Ramos (cell line): ENCODE data around the gene ZNF292.

Source experiments
- in situ Hi-C: fragments of 300-500 bp; cut with MboI; formaldehyde crosslinking; loops from one replicate; pipeline ENCODE4 v1.14.3; 2022; ENCODE audit warnings: low sequenced_read_pairs; ENCODE audit not compliant: unreplicated experiment

ZNF292 gene

DNA sequence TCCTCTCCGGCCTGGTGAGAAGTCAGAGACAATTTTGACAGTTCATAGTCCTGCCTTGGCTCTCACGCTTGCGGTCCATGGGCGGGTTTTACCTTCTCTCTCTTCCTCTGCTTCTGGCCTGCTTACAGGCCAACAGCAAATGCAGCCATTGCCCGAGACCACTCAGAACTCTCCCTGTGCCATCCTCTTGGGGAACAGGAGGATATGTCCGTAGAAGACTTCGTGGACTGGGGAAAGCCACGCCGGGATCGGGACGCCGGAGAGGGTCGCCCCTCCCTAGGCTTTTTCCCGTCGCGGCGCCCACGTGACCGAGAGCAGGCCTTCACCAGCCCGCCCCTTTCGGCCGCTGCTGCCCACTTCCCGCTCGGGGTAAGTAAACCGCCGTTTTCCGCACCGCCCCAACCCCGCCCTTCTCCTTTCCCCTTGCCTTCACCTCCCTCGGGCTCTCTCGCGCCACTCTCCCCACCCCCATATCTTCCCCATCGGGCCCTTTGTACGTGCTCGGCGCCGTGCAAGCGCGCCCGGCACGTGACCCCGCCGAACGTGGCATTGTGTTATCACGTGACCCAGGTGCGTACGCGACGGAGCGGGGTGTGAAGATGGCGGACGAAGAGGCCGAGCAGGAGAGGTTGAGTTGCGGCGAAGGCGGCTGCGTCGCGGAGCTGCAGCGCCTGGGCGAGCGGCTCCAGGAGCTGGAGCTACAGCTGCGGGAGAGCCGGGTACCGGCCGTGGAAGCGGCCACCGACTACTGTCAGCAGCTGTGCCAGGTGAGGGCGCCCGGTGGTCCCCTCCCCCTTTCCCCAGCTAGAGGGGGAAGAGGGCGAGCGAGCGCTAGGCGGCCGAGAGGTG is at the start of gene ZNF292:
Gene ZNF292 (plus strand): TSS at position 573 of the 849 bp plus-strand sequence. CDS start 27 bp downstream, at position 600.
- in situ Hi-C loops, result no loop called here

DNA sequence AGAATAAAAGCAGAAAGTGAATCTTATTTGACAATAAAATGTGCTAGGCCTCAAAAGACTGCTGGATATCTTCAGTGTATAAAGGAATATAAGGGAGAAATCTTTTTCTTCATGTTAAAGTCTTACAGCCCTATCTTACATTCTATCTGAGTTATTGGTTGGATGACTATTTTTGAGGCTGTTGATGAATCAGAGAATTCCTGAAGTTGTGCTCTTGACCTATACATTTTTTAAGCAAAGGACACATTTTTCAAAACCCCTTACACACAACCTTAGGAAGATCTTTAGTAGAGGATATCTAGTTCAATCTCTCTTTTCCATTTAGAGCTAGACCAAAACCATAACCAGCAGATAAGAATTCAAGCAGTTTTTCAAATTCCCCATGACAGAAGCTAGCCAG is 49.5 kb upstream of the ZNF292 start:
- in situ Hi-C loops, result no loop called here

DNA sequence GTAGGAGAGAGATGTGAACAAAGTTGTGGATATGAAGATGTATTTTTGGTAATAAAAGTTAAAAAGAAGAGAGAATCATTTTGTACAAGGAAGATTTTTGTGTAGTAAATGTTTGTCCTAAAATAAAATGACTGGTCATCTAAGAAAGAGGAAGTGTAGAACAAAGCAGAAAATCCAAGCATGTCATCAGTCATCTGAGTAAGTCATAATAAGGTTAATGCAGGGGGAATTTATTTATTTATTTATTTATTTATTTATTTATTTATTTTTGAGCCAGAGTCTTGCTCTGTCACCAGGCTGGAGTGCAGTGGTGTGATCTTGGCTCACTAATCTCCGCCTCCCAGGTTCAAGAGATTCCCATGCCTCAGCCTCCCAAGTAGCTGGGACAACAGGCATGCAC is 44.7 kb upstream of the ZNF292 start:
- in situ Hi-C loops, result no loop called here

DNA sequence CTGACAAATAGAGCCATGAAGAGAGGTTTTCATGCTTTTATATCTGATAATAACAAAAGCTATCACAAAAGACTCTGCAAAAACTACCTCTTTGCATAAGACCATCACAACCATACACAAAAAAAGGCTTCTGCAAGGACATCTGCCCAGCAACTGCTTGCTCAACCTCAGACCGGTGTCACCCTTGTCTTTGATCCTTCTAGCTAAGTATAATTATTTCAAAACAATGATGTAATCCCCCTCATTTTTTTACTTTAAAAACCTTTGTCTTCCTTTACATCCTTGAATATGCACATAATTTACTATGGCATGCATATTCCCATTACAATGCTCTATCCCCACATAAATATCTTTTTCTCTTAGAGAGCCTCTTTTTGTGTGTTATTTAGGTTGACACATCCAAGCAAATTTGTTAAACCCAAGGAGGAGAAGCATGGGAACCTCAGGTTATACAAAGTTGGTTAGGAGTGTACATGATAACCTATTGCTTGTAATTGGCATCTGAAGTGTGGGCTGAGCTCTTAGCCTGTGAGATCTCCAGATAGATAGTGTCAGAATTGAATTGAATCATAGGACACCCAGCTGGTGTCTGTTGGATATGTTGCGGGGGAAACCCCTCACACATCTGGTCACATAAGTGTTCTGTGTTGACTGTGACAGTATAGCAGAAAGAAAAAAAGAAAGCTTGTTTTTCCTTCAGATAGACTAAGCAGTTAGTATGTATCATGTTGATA is 39.8 kb upstream of the ZNF292 start:
- in situ Hi-C loops, result no loop called here

DNA sequence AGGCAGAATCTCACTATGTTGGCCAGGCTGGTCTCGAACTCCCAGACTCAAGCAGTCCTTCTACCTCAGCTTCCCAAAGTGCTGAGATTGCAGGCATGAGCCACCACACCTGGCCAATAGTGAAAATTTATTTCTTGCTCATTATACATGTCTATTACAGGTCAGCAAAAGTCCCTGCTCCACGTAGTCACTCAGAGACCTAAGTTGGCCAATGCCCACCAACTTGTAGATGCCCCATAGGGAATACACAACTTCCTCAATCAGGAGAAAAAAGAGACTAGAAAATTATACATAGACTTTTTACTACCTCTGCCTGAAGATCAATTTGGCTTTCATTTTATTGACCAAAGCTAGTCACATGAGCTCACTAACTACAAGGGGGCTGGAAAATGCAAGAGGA is 38.4 kb upstream of the ZNF292 start:
- in situ Hi-C loops, result no loop called here

DNA sequence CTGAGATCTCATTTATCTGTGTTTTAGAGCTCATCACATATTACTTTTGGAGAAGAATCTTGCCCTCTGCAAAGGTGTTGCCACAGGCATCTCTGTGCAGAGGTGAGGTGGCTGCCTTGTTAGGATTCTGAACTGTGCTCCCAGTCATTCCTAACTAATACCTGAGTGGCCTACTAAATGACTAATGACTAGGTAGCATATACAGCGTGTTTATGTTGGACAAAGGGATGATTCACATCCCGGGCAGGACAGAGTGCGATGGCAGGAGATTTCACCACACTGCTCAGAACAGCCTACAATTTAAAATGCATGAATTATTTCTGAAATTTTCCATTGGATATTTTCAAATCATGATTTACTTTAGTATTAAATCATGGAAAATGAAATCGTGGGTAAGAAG is 37.3 kb upstream of the ZNF292 start:
- in situ Hi-C loops, result no loop called here

DNA sequence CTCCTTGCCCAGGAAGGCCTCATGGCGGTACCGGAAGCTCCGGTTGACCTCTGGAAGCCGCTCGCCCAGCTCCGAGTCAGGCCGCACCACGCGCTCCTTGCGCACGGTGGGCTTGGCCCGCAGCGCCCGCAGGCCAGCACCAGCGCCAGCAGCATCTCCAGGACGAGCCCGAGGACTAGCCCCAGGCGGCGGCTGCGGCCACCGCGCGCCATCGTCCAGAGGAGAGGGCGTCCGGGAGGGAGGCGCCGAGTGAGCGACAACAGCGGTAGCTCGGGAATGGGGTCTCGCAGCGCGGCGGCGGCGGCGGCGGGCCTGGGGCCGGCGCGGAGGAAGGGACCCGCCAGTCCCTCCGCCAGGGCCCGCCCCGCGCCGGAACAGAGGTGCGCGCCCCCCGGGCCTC is 32.9 kb upstream of the ZNF292 start:
- in situ Hi-C loops, result no loop called here

DNA sequence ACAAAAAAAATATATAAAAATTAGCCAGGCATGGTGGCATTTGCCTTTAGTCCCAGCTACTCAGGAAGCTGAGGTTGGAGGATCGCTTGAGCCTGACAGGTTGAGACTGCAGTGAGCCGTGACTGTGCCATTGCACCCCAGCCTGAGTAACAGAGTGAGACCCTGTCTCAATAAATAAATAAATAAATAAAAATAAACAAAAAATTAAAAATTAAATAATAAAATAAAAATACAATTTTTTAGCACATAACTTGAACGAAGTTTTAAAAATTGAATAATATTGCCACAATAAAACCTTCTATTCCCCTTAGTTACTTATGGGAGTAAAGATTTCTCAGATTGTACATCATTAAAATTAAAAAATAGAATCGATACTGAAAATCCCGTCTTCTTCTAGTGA is 31.3 kb upstream of the ZNF292 start:
- in situ Hi-C loops, result no loop called here

DNA sequence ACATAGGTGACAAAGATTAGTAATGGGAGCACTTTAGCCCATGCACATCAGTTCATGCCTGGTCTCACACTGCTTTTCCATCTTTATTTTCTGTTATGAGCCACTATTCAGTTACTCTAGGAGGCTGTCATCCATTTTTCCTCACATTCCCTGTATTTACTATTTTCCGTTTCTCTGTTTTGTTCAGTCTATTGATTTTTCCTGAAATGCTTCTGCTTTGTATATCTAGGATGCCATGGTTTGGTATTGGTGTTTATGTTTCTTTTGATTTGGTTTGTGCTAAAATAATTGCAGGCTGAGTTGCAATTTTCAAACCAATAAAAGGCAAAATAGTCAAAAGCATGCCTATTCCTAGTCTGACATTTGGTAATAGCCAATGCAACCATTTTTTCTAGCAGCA is 28.9 kb upstream of the ZNF292 start:
- in situ Hi-C loops, result loop anchor here (25.0 kb wide), 1 partner anchor 261 kb away; no protein-coding TSS in a partner anchor

DNA sequence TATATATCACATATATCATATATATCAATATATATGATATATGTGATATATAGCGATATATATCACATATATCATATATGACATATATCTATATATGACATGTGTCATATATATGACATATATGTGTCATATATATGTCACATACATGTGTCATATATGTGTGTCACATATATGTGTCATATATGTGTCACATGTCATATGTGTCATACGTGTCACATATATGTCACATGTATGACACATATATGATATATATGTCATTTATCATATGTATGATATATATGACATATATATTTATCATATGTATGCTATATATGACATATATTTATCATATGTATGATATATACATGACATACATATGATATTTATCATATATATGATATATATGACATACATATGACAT is 27.6 kb upstream of the ZNF292 start:
- in situ Hi-C loops, result loop anchor here (25.0 kb wide), 1 partner anchor 260 kb away; no protein-coding TSS in a partner anchor

DNA sequence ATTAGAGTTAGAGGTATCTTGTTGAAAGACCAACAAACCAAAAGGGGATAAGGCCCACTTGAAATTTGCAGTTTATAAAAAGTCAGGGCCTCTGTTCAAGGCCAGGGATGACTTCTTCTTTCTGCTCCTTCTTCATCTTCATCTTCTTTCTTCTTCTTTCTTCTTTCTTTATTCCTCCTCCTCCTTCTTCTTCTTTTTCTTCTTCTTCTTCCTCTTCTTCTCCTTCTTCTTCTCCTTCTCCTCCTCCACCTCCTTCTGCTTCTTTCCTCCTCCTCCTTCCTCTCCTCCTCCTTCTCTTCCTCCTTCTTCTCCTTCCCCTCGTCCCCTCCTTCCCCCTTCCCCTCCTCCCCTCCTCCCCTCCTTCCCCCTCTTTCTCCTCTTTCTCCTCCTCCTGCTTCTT is 18.4 kb upstream of the ZNF292 start:
- in situ Hi-C loops, result loop anchor here (25.0 kb wide), 1 partner anchor 250 kb away; no protein-coding TSS in a partner anchor

DNA sequence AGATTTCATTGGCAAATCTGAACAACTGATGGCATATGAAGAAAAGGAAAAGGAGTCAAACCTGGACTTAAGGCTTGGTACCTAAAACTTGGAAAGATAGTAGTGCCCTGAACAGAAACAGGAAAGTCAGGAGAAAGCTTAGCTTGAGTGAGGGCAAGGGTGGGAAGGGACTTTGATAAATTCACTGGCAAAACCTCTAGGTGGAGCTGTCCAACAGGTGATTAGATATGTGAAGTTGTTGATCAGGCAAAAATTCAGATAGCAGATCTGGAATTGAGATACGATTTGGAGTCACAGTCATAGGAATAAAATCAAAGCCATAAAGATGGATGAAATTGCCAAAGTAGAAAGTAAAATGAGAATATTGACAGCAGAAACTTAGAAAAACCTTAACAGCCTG is 16.1 kb upstream of the ZNF292 start:
- in situ Hi-C loops, result loop anchor here (25.0 kb wide), 1 partner anchor 248 kb away; no protein-coding TSS in a partner anchor

DNA sequence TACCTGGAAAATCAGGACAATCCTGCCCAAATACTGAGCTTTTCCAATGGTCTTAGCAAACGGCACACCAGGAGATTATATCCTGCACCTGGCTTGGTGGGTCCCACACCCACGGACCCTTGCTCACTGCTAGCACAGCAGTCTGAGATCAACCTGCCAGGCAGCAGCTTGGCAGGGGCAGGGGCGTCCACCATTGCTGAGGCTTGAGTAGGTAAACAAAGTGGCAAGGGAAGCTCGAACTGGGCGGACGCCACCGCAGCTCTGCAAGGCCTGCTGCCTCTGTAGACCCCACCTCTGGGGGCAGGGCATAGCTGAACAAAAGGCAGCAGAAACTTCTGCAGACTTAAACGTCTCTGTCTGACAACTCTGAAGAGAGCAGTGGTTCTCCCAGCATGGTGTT is 15.4 kb upstream of the ZNF292 start:
- in situ Hi-C loops, result loop anchor here (25.0 kb wide), 1 partner anchor 247 kb away; no protein-coding TSS in a partner anchor

DNA sequence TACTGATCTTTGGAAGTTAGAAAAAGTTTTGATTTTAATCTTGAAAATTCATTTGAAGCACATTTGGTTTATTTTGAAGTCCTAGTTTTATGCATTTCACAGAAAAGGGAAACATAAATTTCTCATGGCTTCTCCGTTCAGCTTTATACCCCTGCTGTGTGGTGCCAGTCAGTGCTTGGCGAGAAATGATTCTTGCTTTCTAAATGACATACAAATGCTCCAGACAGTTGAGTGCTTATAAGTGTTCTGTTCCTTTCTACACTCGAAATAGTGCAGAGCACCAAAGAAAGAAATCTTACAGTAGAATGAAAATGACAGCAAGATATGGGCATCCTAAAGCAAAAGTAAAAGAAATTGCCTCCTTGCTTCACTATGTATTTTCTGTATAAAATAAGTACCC is 9.0 kb upstream of the ZNF292 start:
- in situ Hi-C loops, result loop anchor here (25.0 kb wide), 1 partner anchor 241 kb away; no protein-coding TSS in a partner anchor

DNA sequence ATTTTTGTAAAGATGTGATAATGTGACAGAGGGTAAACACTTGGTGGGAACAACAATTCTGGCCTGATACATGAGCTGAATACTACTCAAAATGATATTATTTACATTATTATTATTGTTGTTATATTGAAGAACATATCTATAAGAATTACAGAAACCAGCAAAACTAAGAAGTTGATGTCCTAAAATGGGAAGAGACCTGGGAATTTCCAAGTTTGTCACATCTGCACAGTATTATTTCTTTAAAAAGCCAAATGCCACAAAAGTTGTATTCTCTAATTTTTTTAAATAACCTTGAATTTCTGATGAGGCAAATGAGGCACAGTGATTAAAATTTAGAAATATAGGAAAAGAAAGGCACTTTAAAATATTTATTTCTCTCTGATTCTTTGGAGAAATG is 5.0 kb upstream of the ZNF292 start:
- in situ Hi-C loops, result no loop called here

DNA sequence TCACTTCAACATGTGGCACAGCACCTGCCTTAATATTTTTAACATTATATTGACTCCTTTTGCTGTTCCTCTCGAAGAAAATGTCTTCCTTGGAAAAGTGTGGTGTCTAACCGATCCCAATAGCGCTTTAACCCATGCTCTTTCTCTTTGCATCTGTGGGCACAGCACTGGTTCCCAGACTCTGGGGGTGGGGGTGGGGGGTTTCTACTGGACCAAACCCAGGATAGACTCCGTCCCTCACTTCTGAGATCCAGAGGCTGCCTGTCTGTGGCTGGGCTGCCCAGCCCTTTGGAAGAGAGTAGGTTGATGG is 3.9 kb upstream of the ZNF292 start:
- in situ Hi-C loops, result no loop called here

DNA sequence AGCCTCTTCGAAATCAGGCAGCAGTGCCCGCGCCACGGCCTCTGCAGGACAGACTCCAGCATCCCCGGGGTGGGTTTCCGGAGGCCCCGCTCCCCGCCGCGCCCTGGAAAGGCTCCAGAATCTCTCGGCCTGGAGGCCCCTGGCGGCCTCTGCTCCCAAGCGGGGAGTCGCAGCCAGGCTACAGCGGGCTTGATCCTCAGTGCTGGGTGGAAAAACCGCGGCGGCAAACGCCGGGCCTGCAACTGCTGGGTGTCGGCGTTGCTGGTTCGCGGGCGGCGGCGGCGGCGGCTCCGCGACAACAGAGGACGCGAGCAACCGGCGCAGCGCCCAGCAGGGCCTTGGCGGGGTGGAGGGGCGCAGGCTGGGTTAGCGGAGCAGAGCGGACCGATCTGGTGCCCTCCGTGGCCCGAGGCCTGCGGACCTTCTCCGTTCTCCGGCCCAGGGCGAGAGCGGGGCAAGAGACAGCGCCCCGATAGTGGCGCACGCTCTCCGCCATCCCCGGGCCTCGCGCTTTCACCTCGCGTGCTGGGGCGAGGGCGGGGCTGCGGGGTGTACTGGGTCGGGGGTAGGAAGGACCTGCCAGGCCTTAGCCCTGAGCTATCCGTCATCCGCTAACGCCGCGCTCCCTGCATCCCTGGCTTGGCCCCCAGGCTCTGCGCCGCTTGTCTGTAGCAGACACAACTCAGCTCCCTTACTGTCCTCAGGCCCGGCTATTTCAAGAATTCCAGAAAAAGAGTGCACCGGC is 3.4 kb upstream of the ZNF292 start:
- in situ Hi-C loops, result no loop called here

DNA sequence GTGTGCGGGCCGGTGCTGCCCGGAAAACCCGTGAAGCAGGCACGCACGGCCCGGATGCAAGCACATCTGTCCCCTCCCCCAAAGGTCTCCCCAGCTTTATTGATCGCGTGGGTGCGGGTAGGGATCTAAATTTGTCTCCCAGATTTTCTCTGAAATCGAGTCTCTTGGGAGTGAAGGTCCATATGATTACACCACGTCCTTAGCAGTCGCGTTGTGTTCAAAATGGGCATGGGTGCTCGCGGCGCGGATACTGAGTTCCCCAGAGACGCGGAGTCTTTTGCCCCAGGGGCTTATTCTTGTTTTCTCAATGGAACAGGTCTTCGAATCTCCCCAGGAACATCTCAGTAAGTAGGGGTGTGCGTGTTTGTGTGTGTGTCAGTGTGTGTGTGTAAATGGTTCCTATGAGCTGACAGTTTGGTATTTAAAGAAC is 2.8 kb upstream of the ZNF292 start:
- in situ Hi-C loops, result no loop called here

DNA sequence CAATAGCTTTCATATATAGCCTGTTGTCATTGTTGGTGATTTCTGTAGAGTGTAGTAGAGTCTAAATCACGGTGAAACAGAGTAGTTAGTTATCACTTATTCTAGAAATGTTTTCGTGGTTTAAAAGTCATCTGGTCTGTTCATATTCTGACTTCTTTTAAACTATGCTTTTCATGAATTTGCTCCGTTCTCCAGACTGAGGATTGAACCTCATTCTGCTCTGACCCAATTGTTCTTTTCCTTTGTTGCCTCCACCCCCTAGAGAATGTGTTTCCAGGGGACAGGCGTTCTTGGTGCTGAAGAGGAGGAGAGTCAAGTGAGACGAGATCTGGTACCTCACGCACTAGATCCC is 748 bp upstream of the ZNF292 start:
- in situ Hi-C loops, result no loop called here

DNA sequence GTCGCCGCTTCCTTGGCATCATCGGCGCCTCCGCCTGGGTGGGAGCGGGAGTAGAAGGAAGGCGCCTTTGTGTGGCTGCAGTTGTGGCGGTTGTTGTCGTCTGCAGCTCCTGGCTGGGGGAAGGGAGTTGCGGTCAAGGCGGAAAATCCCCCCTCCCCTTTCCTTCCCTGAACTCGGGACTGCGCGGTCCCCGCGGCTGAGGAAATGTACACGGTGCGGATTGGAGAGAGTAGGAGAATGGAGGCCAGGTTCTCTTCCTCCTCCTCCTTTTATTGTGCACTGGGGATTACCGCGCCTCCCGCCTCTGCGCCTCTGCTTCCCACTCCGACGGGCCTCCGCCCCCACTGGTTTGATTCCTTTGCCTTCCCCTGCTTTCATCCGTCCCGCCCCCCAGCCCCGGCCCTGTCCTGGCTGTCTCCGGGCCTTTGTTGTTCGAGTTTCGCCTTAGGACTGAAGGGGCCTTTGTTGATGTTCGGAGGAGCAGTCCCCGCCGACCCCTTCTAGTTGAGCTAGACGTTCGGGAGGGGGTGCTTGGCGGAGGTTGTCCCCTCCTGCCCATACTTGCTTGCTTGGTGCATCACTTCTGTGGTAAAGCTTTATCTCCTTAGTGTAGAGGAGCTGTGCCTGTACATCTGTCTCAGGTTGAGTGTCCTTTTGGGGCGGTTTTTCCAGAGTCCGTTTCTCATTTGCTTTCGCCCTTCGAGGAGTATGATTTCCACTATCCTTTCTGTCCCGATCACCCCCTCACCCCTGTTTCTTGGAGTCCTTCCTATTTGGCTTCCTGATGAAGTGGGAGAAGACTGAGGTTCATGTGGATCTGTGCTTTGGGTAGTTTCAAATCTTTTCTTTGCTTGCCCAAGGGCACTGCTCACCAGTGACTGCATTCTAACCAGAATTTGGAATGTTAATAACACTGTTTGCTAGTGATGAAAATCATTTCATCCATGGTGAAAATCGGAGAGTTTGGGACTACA is 764 bp downstream of the ZNF292 start:
- in situ Hi-C loops, result no loop called here
